Stimulated activated CD4-positive, alpha-beta T cell treated with anti-CD3 and anti-CD28 coated beads, TNF-alpha, amount 100 ng/mL, for 1 hour (primary cell): ENCODE data around the gene AKT2.

Experiments
- DNase-seq, 3 donors: peaks; one replicate each; pipeline ENCODE4 v3.0.0-alpha.2; 2020; ENCODE audit warnings: low read depth in 3 of 3, low spot score in 1 of 3

AKT2 gene

DNA sequence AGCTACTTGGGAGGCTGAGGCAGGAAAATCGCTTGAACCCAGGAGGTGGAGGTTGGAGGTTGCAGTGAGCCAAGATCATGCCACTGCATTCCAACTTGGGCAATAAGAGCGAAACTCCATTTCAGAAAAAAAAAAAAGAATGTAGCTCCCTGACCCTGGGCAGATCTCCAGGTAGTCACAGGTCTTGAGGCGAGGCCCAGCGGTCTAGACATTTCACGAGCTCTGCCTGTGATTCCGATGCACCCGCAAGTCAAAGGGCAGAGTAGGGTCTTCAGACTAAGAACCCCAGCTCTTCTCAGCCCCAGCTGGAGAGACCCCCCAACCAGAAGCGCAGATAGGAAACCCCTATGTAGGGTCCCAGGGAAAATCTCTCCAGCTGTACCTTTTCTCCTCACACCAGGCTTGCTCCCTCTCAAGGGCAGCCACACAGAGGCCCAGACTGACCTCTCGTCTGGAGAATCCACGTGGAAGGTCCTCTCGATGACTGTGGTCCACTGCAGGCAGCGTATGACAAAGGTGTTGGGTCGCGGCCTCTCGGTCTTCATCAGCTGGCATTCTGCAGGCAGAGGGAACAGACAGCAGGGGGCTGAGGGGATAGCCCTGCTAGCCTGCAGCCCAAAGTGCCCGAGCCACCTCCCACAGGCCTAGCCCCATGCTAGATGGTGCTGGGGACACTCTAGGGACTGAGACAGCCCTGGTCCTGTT is 30.3 kb downstream of the AKT2 start:
- no peak for DNase-seq

DNA sequence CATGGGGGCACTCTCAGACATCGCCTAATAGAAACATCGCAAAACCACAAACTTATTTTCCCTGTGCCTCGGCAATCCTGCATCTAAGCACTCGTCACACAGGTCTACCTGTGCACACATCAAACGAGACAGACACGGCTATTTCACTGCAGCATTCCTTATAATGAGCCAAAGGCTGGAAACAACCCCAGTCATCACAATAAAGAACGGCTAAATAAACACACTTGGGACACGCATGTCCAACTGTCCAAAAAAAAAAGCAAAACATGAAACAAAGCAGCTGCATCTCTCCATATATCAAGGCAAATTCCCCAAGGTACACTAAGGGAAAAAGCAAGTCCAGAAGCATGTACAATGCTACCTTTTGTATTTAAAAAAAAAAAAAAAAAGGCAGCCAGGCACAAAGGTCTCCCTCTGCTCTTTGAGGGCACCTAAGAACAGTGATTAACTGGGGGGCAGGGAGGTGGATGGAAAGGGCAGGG is 31.5 kb downstream of the AKT2 start:
- DNase-seq = no peak

DNA sequence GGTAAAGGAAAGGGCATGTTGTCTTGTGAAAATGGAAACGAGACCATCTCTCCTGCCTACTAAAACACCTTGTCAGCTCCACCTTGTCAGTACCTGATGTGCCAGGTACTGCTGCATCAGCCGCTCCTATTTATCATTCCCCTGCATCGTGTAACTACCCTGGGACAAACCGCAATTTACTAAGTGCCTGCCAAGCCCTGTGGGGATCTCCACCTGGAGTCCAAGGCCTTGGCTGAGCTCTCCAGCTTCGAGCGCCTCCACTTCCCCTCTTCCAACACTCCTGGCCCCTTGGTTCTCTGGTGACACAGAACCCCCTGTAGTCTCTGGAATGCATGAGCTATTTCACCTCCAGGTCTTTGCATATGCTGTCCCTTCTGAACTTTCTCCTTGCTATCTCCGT is 32.8 kb downstream of the AKT2 start:
- DNase-seq = no peak

DNA sequence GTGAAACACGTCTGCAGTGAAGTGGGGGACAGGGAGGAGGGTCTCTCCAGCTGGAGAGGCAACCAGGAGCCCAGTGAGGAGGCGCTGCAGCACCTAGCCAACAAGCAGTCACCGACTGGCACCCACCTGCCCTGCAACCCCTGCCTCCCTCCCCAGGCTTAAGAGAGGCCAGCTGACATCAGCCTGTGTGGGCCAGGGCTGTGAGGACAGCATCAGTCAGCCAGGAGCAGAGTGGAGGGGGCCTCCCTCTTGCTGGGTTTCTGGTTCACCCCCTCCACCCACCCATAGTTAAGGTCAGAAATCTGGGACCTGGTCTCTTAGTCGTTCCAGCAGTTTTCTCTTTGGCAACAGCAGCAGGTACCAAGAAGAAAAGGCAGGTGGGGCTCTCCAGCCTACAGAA is 33.2 kb downstream of the AKT2 start:
- DNase-seq = no peak

DNA sequence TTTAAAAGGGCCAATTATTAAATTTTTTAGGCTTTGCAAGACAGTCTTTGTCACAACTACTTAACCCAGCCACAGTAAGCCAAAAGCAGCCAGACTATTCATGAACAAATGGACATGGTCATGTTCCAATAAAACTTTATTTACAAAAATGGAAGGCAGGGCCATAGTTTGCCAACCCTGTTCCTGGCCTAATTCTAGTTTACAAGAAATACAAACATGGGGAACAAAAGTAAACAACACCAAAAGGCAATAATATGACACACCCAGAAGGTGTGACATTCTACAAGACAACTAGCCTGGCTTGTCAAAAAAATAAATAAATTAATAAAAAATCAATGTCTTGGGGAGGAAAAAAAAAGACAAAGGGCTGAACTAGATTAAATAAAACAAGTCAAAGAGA is 33.9 kb downstream of the AKT2 start:
- DNase-seq = no peak

DNA sequence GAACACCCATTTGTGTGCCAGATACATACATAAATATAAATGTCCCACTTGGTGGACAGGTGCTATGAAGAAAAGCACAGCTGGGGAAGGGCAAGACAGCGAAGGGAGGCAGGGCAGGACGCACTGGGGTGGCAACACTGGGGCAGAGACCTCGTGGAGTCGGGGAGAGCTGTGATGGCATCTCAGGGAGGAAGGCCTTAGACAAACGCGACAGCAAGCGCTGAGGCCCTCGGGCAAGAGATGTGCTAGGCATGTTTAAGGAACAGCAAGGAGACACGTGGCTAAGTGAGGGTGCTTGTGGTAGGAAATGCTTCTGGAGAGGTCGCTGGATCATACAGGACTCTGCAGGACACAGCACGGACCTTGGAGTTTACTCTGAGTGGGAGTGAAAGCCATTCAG is 35.4 kb downstream of the AKT2 start:
- no peak for DNase-seq

DNA sequence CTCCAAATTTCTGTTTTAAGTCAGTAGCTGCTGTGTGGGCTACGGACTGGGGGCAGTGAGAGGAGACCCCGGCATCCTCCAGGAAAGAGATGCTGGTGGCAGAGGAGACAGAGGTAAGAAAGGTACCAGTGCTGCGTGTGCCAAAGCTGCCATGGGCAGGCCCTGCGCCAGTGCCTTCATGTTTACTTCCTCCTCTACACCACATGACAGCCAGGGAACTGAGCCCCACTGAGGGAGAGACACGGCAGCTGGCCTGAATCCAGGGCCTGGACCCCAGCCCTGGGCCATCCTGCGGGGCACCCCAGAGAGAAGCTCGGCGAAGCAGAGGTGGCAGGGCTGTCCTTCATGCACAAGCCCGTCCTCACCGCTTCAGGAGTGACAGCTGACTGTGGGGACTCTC is 35.9 kb downstream of the AKT2 start:
- DNase-seq = no peak

DNA sequence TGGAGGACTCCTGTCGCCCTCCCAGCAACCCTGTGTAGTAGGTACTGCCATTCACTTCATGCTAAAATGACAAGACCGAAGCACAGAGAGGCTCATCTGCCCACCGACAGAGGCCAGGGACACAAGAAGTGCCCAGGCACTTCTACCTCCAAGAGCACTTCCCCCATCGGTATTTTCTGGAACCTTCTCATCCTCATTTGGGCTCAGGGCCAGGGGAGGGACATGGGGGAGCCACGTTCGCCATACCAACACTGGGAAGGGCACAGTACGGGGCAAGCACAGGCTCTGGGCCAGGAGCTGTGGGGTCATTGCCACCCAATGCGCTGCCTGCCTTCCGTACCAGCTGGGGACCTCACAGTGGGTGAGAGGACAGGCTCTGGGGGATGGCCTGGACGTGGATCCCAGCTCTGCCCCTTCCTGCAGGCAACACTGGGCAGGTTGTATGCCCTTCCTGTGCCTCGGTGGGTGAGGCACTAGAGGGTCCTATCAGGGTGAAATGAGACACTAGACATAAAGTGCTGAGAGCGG is 37.3 kb downstream of the AKT2 start:
- no peak for DNase-seq

DNA sequence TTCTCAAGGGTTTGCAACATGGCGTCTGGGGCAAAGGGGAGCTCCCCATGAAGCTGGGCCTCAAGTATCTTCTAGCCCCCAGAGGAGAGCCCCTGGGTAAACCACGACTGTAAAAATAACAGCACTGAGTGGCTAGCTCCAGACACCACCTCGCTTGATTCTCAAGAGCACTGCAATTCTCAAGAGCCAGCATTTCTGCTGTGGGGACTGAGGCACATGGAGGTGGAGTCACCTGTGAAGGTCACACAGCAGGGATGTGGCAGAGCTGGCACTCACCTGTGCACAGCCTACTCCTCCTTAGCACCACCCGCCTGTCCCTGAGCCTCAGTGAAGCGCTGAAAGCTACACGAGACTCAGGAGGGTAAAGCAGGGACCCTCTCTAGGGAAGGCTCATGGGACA is 38.0 kb downstream of the AKT2 start:
- no peak for DNase-seq

DNA sequence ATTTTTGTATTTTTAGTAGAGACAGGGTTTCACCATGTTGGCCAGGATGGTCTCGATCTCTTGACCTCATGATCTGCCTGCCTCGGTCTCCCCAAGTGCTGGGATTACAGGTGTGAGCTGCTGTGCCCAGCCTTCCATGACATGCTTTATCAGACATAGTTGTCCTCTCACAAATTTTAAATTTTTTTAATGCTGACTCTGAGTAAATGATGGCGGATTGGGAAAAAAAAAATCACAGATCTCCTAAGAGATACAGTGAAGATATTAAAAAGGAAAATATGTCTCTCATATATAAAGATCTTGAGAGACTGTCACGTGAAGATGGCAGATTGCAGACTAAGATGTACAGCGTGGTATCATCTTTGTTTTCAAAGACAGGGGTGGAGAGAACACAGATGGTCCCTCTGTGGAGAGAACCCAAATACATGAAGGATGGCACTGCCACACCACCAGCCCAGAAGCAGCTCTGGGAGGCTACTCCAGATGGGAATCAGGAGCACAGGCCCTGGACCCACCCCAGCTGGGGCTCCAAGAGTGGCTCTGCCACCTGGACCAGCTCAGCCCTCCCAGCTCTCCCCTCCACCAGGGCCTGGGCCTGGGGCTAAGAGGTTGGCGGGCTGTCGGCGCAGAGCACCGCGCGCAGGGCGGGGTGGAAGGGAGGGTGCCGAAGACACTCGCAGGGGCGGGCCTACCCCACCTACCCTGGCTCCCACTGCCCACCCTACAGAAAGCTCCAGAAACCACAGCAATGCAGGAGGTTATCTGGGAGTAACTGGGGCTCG is 38.7 kb downstream of the AKT2 start:
- DNase-seq = no peak

DNA sequence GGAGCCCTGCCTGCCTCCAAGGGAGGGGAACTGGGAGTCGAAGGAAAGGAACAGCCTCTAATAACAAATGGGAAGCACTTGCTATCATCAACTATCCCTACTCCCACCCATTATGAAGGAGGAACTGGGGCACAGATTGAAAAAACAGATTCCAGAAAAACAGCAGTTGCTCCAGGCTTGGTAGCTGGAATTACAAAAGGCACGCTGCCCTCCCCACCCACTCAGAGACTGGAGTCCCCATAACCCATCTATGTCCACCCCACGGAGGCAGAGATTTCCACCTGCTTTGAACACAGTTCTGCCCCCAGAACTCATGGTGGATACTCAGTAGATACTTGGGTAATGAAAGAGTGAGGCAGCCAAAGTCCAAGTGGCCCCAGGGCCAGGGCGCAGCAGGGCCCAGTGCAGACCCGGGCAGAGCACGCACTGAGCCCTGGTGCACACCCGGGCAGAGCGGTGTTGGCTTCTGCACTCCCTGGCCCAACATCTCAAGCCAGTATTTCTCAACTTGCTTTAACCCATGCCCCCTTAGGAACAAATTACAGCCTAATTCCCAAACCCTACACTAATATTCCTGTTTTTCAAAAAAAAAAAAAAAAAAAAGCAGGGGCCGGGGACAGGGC is 39.5 kb downstream of the AKT2 start:
- DNase-seq = no peak

DNA sequence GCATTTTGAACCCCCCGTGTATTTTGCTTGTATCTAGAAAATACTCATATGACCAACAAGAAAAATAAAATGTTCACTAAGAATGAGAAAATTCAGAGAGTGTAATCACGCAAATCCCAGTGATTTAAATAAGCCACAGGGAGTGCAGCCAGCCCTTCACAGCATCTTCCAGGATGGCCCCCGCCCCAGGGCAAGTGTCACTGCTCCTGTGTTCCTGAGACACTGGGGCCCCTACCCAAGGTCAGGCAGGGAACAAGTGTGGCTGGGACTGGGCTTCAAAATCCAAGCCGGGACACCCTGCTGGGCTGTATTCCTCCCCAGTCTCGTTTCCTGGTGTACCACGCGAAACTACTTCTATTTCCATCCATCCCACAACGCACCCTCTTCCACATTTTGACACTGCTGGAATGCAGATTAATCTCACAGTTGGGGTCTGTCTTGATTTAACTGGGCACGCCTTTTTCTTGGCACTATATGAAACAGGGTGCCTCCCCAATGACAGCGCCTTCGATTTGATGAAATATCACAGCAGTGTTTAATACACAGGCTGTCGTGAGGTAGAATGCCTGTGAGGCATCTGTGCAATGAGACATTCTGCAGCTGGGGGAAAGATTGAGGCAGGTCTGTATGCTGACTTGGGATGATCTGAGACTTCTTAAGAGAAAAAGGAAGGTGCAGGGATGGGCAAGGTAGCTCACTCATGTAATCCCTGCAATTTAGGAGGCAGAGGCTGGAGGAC is 40.4 kb downstream of the AKT2 start:
- no peak for DNase-seq

DNA sequence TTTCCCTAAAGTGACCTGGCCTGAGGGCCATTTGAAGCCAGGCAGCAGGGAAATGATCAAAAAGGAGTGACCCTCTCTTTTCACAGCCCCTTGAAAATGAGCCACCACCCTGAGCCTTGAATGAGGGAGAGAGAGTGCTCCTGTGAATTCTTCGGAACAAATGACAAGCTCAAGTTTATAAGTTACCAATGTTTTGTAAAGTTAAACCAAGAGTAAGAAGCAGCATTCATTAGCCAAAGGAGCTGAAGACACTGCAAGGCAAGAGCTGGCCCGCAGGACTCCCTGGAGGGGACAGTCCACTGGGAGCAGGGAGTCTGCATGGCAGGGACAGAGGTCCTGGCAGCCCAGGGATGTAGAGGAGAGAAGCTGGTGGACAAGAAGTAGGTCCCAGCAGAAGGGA is 42.0 kb downstream of the AKT2 start:
- DNase-seq = no peak

DNA sequence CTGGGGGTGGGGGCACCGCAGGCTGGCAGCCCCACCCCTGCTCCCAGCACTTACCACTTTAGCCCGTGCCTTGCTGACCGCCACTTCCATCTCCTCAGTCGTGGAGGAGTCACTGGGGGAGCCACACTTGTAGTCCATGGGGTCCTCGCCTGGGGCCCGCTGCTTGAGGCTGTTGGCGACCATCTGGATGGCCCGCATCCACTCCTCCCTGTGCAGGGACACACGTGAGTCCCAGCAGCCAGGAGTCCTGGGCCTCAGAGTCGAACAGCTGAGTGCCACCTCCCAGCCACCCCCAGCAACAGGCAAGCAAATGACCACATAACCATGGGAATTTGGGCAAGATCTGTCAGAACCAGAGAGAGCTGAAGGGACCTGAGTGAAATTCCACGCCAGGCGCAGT is 42.7 kb downstream of the AKT2 start:
- DNase-seq = no peak

DNA sequence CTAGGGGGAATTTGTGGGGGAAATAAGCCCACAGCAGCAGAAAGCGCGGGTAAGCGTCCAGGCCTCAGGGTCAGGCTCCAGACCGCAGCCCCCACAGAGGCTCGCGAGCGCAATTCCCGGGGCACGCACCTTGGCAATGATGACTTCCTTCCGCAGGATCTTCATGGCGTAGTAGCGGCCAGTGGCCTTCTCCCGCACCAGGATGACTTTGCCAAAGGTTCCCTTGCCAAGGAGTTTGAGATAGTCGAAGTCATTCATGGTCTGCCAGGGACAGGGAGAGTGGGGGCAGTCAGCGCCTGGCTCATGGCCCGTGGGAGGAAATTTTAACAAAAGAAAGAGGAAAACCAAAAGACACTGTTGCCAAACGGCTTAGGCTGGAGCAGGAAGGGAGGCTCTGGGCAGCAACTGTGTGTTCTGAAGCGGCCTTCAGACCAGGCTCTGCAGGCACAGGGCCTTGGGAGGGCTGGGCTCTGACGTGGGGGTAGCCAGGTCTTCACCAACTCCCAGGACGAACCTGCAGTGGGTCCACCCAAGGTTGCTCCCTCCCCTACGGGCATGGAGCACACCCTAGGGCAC is 43.2 kb downstream of the AKT2 start:
- DNase-seq = no peak

DNA sequence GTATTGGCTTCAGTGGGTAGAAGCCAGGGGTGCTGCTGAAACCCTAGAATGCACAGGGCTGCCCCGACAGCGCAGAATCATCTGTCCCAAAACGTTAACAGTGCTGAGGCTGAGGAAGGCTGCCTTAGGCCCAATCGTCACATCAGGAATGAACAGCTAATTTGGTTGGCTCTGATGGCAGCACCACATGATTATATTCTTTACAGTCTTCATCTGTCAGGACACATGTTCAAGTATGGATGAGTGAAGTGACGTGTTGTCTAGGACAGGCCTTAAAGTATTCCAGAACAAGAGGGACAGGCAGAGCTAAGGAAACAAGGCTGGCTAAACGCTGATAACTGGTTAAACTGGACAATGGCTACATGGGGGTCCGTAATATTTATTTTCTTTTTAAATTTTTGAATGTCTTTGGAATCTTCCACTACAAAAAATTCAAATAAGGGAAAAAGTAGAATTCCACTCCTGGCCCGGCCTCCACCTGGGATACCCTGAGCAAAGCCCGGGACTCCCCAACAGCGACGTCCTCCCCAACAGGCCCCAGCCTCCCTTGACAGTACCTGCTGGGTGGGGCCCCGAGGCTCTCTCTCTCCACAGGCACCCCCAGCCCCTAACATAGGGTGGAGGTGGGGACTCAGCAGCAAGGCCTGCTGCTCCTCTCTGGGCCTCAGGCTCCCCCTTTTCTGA is 43.9 kb downstream of the AKT2 start:
- no peak for DNase-seq

DNA sequence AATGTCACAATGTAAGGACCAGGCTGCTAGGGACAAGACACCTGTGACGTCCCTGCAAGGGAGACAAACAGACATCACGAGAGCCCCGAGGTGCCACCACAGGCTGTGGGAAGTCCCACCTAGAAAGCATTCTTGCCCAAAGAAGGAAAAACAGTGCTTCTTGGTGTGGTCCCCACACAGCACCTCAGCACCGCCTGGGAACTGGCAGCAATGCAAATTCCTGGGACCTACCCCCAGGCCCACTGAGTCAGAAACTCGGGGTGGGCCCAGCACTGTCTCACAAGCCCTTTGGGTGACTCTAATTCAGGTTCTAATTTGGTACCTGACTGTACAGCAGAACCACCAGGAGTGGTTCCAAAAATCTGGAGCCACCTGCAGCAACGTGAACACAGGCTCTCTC is 44.8 kb downstream of the AKT2 start:
- no peak for DNase-seq

DNA sequence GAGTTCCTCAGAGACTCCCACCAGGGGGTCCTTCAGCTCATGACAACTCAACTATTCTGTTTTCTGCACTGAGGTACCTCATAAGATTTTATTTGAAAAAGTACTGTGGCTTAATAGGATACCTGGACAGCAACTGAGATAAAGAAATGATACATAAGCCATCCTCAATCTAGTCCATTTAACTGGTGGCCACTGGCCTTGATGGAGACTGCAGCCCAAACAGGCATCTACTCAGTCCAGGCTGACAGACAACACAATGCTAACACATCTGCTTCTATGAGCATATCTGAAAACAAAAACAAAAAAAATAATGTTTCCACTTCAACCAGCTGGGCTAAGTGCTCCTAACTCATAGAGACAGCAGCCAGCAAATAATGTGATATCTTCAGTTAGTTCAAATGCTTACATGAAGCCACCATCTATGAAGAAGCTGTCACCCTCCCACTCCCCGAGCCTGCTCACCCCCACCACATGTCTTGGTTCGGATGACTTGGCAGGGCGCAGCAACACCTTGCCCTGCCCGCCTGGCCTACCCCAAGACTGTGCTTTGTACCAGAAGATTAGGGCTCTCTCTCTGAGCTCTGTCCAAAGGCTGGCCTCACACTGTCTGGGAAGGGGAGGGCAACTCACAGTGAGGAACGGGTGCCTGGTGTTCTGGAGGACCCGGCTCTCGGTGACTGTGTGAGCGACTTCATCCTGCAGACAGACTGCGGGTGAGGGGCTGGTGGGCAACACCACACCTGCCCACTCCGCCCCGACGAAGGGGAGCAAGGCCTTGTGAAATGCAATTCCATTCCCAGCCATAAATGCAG is 45.5 kb downstream of the AKT2 start:
- no peak for DNase-seq

DNA sequence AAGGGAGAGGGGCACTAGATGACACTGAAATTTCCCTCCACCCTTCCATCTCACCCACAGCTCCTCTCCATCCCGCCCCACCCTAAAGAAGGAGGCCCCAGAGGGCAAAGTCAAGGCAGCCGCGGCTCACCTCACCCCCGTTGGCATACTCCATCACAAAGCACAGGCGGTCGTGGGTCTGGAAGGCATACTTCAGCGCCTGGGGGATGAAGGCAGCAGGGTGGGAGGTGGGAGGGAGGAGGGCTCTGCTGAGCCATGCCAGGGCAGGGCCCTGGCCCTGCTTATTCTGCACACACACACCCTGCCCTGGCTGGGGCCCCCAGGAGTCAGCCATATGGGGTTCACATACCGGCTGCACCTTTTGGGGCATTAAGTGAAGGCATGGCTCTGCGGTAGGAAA is 46.4 kb downstream of the AKT2 start:
- DNase-seq = no peak

DNA sequence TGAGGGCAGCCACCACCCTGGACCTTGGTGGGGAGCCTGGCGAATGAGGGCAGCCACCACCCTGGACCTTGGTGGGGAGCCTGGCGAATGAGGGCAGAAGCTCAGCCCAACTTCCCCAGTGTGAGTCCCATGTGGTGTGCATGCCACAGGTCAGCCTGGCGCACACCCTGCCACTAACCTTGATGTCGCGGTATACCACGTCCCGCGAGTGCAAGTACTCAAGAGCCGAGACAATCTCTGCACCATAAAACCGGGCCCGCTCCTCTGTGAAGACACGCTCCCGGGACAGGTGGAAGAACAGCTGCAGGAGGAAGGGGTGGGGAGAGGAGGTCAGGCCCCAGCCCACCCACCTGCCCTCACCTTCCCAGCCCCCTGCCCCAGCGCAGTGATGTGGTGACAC is 47.4 kb downstream of the AKT2 start:
- no peak for DNase-seq
